Measurements from ENCODE around the gene HERC3. TPM values are rescaled to one million over a fixed set of nuclear protein-coding genes. Genes with fewer than 3 reads are reported as not detected.

HERC3 gene
- 50.2 TPM for total RNA-seq

DNA sequence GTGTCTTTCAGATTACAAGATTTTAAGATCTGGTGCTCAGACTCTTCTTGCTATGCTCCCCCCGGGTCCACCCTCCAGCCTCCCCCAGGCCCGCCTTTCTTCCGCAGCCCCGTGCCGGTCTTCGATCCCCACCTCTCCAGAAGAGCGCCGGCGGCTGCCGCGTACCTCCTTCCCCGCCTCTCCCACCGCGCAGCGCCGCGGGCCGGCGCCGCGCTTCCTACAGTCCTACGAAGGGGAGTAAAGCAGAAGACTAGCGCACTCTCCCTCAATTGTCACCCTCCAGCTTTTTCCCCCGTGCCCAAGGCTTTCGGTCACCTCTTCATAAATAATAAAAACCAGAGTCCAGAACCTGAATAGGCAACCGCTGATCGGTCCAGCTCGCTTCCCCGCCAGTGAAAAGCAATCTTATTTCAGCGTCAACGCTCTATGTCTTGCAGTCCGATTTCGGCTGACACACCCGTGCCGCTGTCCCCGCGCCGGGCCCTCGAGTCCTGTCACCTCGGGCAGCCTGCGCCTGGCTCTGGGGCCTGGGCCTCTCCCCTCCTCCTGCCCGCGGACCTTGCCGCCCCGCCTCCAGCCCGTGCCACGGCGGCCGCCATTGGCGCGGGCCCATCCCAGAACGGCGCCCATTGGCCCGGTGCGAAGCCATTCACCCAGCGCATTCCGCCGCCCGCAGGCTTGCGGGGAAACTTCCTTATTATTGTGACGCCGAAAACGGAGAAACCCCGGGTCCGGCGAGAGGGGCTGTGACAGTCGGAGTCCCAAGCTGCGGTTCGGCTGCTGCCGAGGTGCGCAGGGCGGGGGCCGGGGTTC, at the start of gene HERC3:
Gene HERC3, plus strand, starts transcription at position 694 of the 813 bp plus-strand sequence. CDS start 13,344 bp downstream, outside the sequence.
- peak within 1 kb of the TSS; percentile 75 for H3K4me3 ChIP-seq (ENCODE audit: low read length)
- H3K4me1 ChIP-seq (ENCODE audit: insufficient read depth, low read length), result peaks cover 22% of the 10 kb centered on the region
- no peaks in the 10 kb centered on the region for H3K27me3 ChIP-seq (ENCODE audit: insufficient read depth, low read length)
- no peaks in the 10 kb centered on the region for H3K9me3 ChIP-seq (ENCODE audit: low read depth, low read length)

DNA sequence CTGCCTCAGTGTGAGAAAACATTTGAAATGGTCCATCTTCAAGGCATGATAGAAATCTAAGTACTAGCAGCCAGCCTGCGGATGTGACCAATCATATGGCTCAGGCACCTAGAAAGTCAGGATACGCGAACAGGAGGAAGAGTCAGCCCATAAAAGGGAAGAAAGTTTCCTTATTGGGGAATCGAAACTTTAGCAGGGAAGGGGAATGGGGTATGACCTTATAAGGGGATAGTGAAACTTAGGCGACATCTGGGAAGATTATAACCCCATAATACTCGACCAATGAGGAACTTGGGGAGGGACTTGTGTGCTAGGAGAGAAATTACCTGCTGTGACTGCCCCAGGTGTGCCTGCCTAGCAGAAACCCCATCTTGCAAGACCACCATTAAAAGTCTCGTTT, 42.5 kb upstream of the HERC3 start:
- Histone ChIP-seq H3K27me3 (ENCODE audit: insufficient read depth, low read length) (no peaks in the 10 kb centered on the region), H3K4me1 (ENCODE audit: insufficient read depth, low read length) (no peaks in the 10 kb centered on the region), H3K4me3 (ENCODE audit: low read length) (no peak overlapping the region), H3K9me3 (ENCODE audit: low read depth, low read length) (no peaks in the 10 kb centered on the region)

DNA sequence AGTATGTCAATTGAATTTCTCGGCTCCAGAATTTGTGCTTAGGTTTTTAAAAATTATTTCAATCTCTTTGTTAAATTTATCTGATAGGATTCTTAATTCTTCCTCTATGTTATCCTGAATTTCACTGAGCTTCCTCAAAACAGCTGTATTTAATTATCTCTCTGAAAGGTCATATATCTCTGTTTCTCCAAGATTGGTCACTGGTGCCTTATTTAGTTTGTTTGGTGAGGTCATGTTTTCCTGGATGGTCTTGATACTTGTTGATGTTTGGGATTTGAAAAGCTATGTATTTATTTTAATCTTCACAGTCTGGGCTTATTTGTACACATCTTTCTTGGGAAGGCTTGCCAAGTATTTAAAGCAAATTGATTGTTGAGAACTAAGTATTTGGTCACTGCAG, 24.7 kb upstream of the HERC3 start:
- Histone ChIP-seq H3K4me3 (ENCODE audit: low read length) (no peak overlapping the region), H3K27me3 (ENCODE audit: insufficient read depth, low read length) (no peaks in the 10 kb centered on the region), H3K9me3 (ENCODE audit: low read depth, low read length) (no peaks in the 10 kb centered on the region), H3K4me1 (ENCODE audit: insufficient read depth, low read length) (no peaks in the 10 kb centered on the region)

DNA sequence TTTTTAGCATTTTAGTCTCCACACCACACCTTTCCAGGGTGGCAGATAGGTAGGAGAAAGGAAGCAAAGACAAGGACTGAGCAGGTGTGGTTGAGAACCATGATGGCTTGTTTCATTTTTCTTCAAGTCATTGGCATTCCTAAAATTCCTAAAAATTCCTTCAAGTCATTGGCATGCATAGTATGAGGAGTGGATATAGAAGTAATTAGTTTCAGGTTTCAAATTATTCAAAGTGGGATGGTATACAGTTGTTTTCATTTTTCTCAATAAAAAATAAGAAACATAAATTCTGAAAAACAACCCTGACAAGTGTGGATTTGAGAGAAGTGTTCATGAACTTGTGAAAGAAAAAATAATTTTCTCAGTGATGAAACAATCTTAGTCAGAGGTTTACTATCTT, 22.3 kb upstream of the HERC3 start:
- Histone ChIP-seq H3K4me3 (ENCODE audit: low read length) (no peak overlapping the region), H3K4me1 (ENCODE audit: insufficient read depth, low read length) (no peaks in the 10 kb centered on the region), H3K27me3 (ENCODE audit: insufficient read depth, low read length) (no peaks in the 10 kb centered on the region), H3K9me3 (ENCODE audit: low read depth, low read length) (no peaks in the 10 kb centered on the region)

DNA sequence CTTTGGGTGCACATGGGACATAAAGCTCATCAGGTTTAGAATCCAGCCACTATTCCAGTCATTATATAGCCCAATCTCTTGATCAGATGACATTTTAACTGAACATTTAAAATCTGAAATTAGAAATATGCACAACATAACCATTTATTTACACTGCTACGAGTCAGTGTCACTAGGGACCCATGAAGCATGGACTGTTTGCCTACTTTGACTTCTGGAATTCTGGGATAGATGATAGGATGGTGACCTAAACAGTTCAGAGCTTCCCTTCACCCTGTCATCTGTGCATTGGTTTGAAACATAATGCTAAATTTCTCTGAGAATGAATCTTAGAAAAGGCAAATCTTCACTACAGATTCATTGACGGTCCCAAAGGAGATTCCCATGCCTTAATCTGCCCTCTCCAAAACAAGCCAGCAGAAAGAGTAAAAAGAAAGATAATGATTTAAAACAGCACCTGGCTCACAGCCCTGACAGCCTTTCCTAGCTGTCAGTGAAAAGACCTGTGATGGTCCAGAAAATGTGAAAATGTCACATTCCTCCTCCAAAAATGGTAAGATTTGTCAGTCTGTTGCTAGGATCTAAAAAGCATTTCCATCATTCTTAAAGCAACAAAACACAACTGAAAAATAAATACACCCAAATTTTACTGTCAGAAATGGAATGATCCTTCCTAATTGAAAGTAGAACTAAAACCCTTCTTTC, 18.9 kb upstream of the HERC3 start:
- Histone ChIP-seq H3K9me3 (ENCODE audit: low read depth, low read length) (no peaks in the 10 kb centered on the region), H3K27me3 (ENCODE audit: insufficient read depth, low read length) (no peaks in the 10 kb centered on the region), H3K4me3 (ENCODE audit: low read length) (no peak overlapping the region), H3K4me1 (ENCODE audit: insufficient read depth, low read length) (no peaks in the 10 kb centered on the region)

DNA sequence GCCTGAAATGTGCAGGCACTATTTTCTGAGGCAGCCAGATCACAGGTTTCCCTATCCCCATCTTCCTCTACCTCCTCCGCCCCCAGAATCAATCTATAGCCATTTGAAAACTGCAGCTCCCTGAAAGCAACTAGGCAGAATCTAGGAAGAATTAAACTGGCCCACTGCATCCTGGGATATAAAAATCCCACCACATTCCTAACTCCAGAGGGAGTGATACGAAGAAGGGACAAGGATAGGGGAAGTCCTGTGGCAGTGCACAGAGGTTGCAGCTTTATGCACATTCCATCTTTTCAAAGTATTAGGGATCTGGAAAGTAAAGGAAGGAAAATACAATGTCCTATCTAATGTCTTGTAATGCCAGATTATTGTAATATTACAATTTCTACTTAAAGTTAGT, 18.3 kb upstream of the HERC3 start:
- Histone ChIP-seq H3K4me1 (ENCODE audit: insufficient read depth, low read length) (no peaks in the 10 kb centered on the region), H3K9me3 (ENCODE audit: low read depth, low read length) (no peaks in the 10 kb centered on the region), H3K4me3 (ENCODE audit: low read length) (no peak overlapping the region), H3K27me3 (ENCODE audit: insufficient read depth, low read length) (no peaks in the 10 kb centered on the region)

DNA sequence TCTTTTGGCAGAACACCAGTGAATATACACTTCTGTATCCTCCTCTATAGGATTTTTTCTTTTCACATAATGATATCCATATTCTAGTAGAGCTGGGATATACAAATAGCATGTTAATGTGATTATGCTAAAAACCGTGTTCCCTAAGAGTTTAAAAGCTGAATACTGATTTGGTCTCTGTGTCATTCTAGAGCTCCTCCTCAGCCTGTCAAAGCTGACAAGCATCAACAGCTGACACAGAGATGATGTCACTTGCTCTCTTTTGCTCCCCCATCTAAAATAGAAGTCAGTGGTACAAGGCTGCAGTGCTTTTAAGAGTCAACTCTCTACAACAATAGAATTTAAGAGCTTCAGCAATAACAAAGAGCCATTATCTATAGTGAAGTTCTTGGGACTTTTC, 17.1 kb upstream of the HERC3 start:
- no peaks in the 10 kb centered on the region for H3K27me3 ChIP-seq (ENCODE audit: insufficient read depth, low read length)

DNA sequence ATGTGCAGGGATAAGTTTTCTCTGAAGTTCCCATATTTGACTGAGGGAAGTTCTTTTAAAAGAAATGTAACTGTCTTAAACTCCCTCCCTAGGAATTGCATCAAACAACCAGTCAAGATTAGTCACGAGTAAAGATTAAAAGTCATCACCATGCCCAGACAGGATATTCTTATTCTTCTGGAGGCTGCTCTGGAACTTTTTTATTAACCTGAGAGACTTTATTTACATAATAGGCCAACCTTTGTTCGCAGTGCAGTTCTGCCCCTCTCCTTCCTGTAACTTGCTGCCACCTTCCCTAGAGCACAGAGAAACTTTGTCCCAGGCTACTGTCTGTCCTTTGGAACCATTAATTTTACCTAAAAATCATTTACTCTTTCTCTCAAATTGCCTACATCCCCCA, 9.8 kb upstream of the HERC3 start:
- H3K27me3 ChIP-seq (ENCODE audit: insufficient read depth, low read length), result no peaks in the 10 kb centered on the region
- H3K9me3 ChIP-seq (ENCODE audit: low read depth, low read length), result no peaks in the 10 kb centered on the region
- no peaks in the 10 kb centered on the region for H3K4me1 ChIP-seq (ENCODE audit: insufficient read depth, low read length)
- H3K4me3 ChIP-seq (ENCODE audit: low read length), result no peak overlapping the region

More for the DNA sequence above, 17.1 kb upstream of the HERC3 start:
- Histone ChIP-seq H3K4me1 (ENCODE audit: insufficient read depth, low read length) (no peaks in the 10 kb centered on the region), H3K4me3 (ENCODE audit: low read length) (no peak overlapping the region), H3K9me3 (ENCODE audit: low read depth, low read length) (no peaks in the 10 kb centered on the region)

DNA sequence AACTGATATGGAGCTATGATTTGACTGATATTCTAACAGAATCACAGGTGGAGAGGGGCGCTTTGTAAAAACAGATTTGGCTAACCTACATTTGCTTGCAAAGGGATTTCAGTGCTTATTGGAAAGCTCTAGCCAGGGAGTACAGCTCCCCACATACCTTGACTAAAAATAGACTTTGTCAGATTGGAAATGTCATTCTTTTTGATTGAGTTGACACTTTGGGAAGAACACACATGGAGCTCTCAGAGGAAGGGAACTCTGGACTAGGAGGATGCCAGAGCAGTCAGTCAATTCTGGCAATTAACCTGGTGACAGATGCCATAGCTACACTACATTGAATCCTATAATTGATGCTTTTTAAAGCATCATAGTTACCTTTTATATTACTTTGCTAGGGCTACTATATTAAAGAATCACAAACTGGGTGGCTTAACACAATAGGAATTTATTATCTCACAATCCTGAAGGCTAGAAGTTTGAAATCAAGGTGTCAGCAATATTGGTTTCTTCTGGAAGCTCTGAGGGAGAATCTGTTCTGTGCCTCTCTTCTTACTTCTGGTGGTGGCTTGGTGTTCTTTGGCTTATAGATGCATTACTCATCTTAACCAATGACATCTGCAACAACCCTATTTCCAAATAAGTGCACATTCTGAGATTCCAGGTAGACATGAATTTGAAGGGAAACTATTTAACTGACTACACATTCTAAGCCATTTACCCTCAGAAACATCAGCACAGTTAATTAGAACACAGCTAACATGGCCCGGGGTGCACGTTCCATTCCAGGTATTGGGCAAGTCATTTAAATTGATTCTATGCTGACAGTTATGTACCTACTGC, 8.4 kb upstream of the HERC3 start:
- H3K9me3 ChIP-seq (ENCODE audit: low read depth, low read length), result no peaks in the 10 kb centered on the region
- H3K4me3 ChIP-seq (ENCODE audit: low read length), result no peak overlapping the region
- no peaks in the 10 kb centered on the region for H3K27me3 ChIP-seq (ENCODE audit: insufficient read depth, low read length)
- H3K4me1 ChIP-seq (ENCODE audit: insufficient read depth, low read length), result no peaks in the 10 kb centered on the region

DNA sequence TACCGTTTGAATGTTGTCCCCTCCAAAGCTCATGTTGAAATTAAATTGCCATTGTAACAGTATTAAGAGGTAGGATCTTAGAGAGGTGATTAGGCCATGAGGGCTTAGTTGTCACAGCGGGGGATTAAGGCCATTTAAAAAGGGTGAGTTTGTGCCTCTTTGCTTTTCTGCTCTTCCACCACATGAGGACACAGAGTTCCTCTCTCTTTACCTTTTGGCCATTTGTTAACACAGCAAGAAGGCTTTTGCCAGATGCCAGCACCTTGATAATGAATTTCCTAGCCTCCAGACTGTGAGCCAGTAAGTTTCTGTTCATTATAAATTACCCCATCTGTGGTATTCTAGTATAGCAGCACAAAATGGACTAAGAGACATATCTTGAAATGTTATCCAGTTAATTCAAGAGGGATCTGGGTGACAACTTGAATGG, 7.8 kb upstream of the HERC3 start:
- Histone ChIP-seq H3K4me3 (ENCODE audit: low read length) (no peak overlapping the region), H3K9me3 (ENCODE audit: low read depth, low read length) (no peaks in the 10 kb centered on the region), H3K4me1 (ENCODE audit: insufficient read depth, low read length) (no peaks in the 10 kb centered on the region), H3K27me3 (ENCODE audit: insufficient read depth, low read length) (no peaks in the 10 kb centered on the region)

DNA sequence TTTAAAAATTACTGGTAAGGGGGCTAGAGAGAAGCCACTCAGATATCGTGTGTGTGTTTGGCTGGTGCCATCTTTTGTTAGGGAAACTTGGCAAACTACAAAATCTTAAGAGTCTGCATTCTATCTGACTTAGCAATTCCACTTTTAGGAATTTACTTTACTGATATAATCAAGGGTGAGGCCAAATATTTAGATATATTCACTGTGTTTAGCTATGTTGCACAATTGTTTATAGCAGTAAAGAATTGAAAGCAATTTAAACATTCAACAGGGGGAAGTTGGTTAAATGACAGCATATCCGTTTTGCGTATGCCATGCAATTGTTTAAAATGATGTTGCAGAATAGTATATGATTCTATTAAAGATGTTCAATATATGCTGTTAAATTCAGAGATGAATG, 6.4 kb upstream of the HERC3 start:
- Histone ChIP-seq H3K27me3 (ENCODE audit: insufficient read depth, low read length) (no peaks in the 10 kb centered on the region), H3K4me3 (ENCODE audit: low read length) (no peak overlapping the region), H3K4me1 (ENCODE audit: insufficient read depth, low read length) (no peaks in the 10 kb centered on the region), H3K9me3 (ENCODE audit: low read depth, low read length) (no peaks in the 10 kb centered on the region)

DNA sequence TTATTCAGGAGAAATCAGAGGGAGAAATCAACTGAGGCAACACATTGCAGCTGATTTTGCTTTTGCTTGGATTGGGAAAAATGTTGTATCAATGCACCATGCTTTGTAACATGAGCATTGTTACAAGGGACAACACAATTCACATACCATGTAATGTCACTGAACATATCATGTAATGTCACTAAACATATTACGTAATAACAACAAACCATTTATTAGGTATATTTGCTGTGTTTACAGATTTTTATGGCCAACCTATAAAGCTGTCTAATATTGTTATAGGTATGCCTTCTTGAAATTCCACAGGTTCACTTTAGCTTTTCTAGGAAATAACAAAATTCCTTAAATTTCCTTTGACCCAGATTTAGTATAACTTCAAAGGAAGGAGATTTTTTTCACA, 5.0 kb upstream of the HERC3 start:
- Histone ChIP-seq H3K9me3 (ENCODE audit: low read depth, low read length) (no peaks in the 10 kb centered on the region), H3K4me1 (ENCODE audit: insufficient read depth, low read length) (peaks cover 8% of the 10 kb centered on the region), H3K27me3 (ENCODE audit: insufficient read depth, low read length) (no peaks in the 10 kb centered on the region), H3K4me3 (ENCODE audit: low read length) (no peak overlapping the region)

DNA sequence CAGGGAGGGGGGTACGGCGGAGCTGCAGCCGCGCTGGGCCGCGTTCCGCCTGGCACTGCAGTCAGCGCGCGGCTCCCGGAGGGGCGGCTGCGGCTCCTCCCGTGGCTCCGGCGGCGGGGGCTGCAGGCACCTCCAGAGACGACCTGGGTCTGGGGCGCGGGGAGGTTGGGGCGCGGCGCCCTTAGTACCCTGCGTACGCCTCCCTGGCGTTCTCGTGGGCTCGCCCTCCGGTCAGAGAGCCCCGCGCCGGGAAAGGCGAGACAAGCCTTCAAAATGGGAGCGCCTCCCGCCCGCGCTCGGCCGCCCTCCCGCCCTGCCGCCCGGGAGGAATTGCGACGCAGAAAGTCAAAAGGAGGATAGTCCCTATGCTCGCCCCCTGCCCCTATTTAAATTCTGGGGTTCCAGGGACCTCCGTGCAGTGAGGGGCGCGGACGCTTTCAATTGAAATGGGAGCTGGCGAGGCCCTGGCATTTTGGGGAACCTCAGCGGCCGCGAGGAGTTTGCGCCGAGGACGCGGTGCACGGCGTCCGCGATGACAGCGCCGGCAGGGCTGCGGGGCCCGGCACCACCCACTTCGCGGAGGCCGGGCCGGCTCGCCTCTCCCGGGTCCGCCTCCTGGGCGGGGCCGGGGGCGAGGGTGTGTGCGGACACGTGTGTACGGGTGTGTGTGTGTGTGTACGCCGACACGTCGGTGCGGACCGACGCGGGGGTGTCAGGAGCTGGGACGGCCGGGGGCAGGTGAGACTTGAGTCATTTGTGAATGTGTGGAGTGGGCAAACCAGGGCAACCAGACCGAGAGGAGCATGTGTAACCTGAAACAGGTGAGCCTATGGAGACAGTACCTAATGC, 544 bp downstream of the HERC3 start:
- Histone ChIP-seq H3K4me1 (ENCODE audit: insufficient read depth, low read length) (peaks cover 22% of the 10 kb centered on the region), H3K4me3 (ENCODE audit: low read length) (peak overlapping the region; percentile 75), H3K27me3 (ENCODE audit: insufficient read depth, low read length) (no peaks in the 10 kb centered on the region), H3K9me3 (ENCODE audit: low read depth, low read length) (no peaks in the 10 kb centered on the region)

DNA sequence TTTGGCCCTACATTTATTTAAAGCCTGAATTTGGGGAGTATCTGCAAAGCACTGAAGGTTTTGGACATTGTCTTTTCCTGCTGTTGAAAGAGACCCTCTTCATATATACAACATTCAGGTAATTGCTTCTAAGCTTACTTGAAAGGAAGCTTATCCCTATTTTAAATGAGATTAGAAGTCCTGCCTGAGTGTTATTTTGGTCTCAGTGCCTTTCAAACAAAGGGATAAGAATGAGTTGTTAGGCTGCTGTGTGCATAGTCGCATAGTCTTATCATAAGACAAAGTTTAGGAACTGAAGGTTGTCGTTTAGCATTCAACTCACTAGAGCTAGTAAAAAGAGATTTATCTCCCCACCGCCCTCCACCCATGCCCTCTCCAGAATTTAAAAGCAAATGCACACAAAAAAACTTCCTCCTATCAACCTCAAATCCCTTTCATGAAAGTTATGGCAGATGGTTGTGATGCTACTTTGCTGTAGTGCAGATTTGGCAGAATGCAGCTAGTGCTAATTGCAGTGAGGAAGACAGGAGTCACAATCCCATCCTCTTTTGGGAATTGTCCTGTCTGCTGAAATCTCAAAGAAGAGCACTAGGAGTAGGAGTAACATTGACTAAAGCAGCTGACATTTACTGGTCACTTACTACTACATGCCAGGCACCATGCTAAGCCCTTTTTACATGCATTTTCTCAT, 5.8 kb downstream of the HERC3 start:
- Histone ChIP-seq H3K4me3 (ENCODE audit: low read length) (no peak overlapping the region), H3K9me3 (ENCODE audit: low read depth, low read length) (no peaks in the 10 kb centered on the region), H3K27me3 (ENCODE audit: insufficient read depth, low read length) (no peaks in the 10 kb centered on the region), H3K4me1 (ENCODE audit: insufficient read depth, low read length) (peaks cover 31% of the 10 kb centered on the region)
